NT2/D1 (cell line): ENCODE results near the gene FAM149B1.
"Not testable (repeated sequence)": the region's sequence is repeated elsewhere in the genome, so short reads cannot be mapped to it uniquely, and the experiment has no call there.

Experiments
- SUZ12 ChIP-seq: IDR thresholded peaks from 2 replicates; pipeline ENCODE4 v1.6.1; 2011; ENCODE audit not compliant: insufficient read length, insufficient read depth; ENCODE audit errors: extremely low read depth
- YY1 ChIP-seq: IDR thresholded peaks from 2 replicates; pipeline ENCODE4 v1.6.1; 2011; ENCODE audit not compliant: insufficient read length, insufficient read depth
- ZNF274 ChIP-seq: IDR thresholded peaks from 2 replicates; pipeline ENCODE4 v1.6.1; 2011; ENCODE audit warnings: mild to moderate bottlenecking, low read depth, low read length

DNA sequence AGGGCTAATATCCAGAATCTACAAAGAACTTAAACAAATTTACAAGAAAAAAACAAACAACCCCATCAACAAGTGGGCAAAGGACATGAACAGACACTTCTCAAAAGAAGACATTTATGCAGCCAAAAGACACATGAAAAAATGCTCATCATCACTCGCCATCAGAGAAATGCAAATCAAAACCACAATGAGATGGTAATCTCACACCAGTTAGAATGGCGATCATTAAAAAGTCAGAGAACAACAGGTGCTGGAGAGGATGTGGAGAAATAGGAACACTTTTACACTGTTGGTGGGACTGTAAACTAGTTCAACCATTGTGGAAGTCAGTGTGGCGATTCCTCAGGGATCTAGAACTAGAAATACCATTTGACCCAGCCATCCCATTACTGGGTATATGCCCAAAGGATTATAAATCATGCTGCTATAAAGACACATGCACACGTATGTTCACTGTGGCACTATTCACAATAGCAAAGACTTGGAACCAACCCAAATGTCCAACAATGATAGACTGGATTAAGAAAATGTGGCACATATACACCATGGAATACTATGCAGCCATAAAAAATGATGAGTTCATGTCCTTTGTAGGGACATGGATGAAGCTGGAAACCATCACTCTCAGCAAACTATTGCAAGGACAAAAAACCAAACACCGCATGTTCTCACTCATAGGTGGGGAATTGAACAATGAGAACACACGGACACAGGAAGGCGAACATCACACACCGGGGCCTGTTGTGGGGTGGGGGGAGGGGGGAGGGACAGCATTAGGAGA is 17.1 kb upstream of the FAM149B1 start:
- TF ChIP-seq ZNF274, SUZ12, YY1: not testable (repeated sequence)
